ENCODE measurements around the gene EFNA4. TPM values are rescaled to one million over a fixed set of nuclear protein-coding genes. Genes with fewer than 3 reads are reported as not detected.

EFNA4 gene
- total RNA-seq, 1 experiment from 2014 or later, result 11.8 TPM

DNA sequence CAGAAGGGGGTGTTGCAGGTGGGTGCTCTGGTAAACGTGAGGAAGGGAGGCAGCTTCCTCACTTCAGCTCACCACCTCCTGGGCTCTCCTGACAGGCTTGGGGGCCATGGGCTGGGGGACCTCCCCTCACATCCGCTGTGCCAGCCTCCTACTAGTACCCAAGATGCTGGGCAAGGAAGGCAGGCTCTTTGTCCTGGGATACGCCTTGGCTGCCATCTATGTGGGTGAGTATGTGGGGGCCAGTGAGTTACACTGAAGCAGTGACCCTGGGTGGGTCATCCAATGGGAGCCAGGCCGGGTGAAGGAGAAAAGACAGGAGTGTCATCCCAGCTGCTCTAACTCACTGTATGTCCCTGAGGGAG lies 24.3 kb upstream of the EFNA4 start:
- no peaks in the 10 kb centered on the region for H3K79me2 ChIP-seq (ENCODE audit: insufficient read depth, low read length)
- Mint-ChIP-seq H3K36me3 (ENCODE audit: insufficient read depth in 1 of 3, low read depth in 3 of 3) (no peaks in the 10 kb centered on the region), H3K4me1 (peaks cover 3 to 13% of the 10 kb centered on the region in 2 experiments; a peak in 3 of 4 replicates), H3K4me3 (no peak overlapping the region), H3K9me3 (no peaks in the 10 kb centered on the region), H3K27ac (no peak overlapping the region), H3K27me3 (ENCODE audit: low read depth) (peaks cover 45% of the 10 kb centered on the region)
- H2BK12ac ChIP-seq (ENCODE audit: insufficient read length, low read depth, low read length), result no peak overlapping the region
- no peak overlapping the region for H2BK15ac ChIP-seq (ENCODE audit: low read depth, low read length)
- no peak overlapping the region for H3K56ac ChIP-seq (ENCODE audit: insufficient read length, low read depth, low read length)
- H3K18ac ChIP-seq (ENCODE audit: insufficient read length, low read depth, low read length), result no peak overlapping the region
- H3K4me1 ChIP-seq (ENCODE audit: insufficient read depth, low read length), result no peaks in the 10 kb centered on the region
- H3K14ac ChIP-seq (ENCODE audit: insufficient read depth, low read length), result no peak overlapping the region; the same call in 1 of the 2 replicates
- TF ChIP-seq, protein P1, sequence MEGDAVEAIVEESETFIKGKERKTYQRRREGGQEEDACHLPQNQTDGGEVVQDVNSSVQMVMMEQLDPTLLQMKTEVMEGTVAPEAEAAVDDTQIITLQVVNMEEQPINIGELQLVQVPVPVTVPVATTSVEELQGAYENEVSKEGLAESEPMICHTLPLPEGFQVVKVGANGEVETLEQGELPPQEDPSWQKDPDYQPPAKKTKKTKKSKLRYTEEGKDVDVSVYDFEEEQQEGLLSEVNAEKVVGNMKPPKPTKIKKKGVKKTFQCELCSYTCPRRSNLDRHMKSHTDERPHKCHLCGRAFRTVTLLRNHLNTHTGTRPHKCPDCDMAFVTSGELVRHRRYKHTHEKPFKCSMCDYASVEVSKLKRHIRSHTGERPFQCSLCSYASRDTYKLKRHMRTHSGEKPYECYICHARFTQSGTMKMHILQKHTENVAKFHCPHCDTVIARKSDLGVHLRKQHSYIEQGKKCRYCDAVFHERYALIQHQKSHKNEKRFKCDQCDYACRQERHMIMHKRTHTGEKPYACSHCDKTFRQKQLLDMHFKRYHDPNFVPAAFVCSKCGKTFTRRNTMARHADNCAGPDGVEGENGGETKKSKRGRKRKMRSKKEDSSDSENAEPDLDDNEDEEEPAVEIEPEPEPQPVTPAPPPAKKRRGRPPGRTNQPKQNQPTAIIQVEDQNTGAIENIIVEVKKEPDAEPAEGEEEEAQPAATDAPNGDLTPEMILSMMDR (conservative IDR thresholded peaks at IDR 0.05), result no peak
- no peaks in the 10 kb centered on the region for H3K79me1 ChIP-seq (ENCODE audit: insufficient read depth, low read depth, low read length, poor library complexity, severe bottlenecking)
- no peak overlapping the region for H2AK5ac ChIP-seq (ENCODE audit: insufficient read length, low read length)
- H2BK120ac ChIP-seq (ENCODE audit: low read depth, low read length, poor library complexity, severe bottlenecking), result no peak overlapping the region
- H3K27me3 ChIP-seq (ENCODE audit: insufficient read depth, low read length), result no peaks in the 10 kb centered on the region
- no peak overlapping the region for H3K23ac ChIP-seq (ENCODE audit: insufficient read length, low read depth, low read length)
- no peak overlapping the region for H3T11ph ChIP-seq (ENCODE audit: low read length)
- peaks cover 2% of the 10 kb centered on the region for H4K20me1 ChIP-seq (ENCODE audit: control insufficient read depth, insufficient read depth, insufficient read length)
- H3K4me2 ChIP-seq (ENCODE audit: insufficient read depth, insufficient read length, low read length), result no peak overlapping the region
- no peaks in the 10 kb centered on the region for H3K9me3 ChIP-seq (ENCODE audit: control insufficient read depth, low read depth, low read length)
- no peak overlapping the region for H2AFZ ChIP-seq (ENCODE audit: low read length)
- no peak overlapping the region for H3K4ac ChIP-seq (ENCODE audit: low read depth, low read length)
- no peak overlapping the region for H4K91ac ChIP-seq (ENCODE audit: insufficient read length, low read depth, low read length)
- H3K23me2 ChIP-seq (ENCODE audit: insufficient read length, low read depth, low read length, poor library complexity, severe bottlenecking), result no peaks in the 10 kb centered on the region
- no peak overlapping the region for H3K27ac ChIP-seq (ENCODE audit: insufficient read length, low read depth, low read length)
- no peak overlapping the region for H3K9ac ChIP-seq (ENCODE audit: extremely low read depth, insufficient read length, low read length)
- no peak for DNase-seq
- WGBS (ENCODE audit: extremely low coverage, insufficient read length, low lambda C conversion rate), result no CpG with 5 or more reads among the region's 4 CpGs
- no peak overlapping the region for H4K8ac ChIP-seq (replicated peaks; ENCODE audit: insufficient read length, low read depth, low read length)
- no peak overlapping the region for H4K5ac ChIP-seq (ENCODE audit: insufficient read length, low read depth, low read length)
- no peak overlapping the region for H2BK5ac ChIP-seq (ENCODE audit: insufficient read length, low read length)
- no peak overlapping the region for H2BK20ac ChIP-seq (ENCODE audit: low read depth, low read length, poor library complexity, severe bottlenecking)

Data from H9 (cell line).